Activated naive CD4-positive, alpha-beta T cell treated with anti-CD3 and anti-CD28 coated beads, Interleukin-2, amount 50 U/mL, for 16 hours (primary cell): ENCODE data around the gene SRGAP2B.
"Not testable (repeated sequence)": the region's sequence is repeated elsewhere in the genome, so short reads cannot be mapped to it uniquely, and the experiment has no call there.

Source experiments
- DNase-seq: peaks from one replicate; pipeline ENCODE4 v3.0.0-alpha.2; 2020

The SRGAP2B gene

GRCh38 chr1:144940054-144940453, 155.1 kb downstream of the SRGAP2B start:
- not testable (repeated sequence) for DNase-seq

- DNase-seq: not testable (repeated sequence)
Measured at GRCh38 chr1:144938627-144939026, 156.5 kb downstream of the SRGAP2B start.

- not testable (repeated sequence) for DNase-seq
Measured at GRCh38 chr1:144936186-144936732, 158.9 kb downstream of the SRGAP2B start.

GRCh38 chr1:144935310-144935709, 159.8 kb downstream of the SRGAP2B start:
- not testable (repeated sequence) for DNase-seq

- DNase-seq: not testable (repeated sequence)
Measured at GRCh38 chr1:144933014-144933413, 162.1 kb downstream of the SRGAP2B start.

- not testable (repeated sequence) for DNase-seq
Measured at GRCh38 chr1:144932153-144932552, 163.0 kb downstream of the SRGAP2B start.

- not testable (repeated sequence) for DNase-seq
Measured at GRCh38 chr1:144931553-144931952, 163.6 kb downstream of the SRGAP2B start.

- DNase-seq: not testable (repeated sequence)
Measured at GRCh38 chr1:144930085-144930777, 164.9 kb downstream of the SRGAP2B start.

GRCh38 chr1:144927292-144927691, 167.8 kb downstream of the SRGAP2B start:
- DNase-seq: not testable (repeated sequence)

- not testable (repeated sequence) for DNase-seq
Measured at GRCh38 chr1:144923640-144924039, 171.5 kb downstream of the SRGAP2B start.

- DNase-seq: not testable (repeated sequence)
Measured at GRCh38 chr1:144922785-144923184, 172.3 kb downstream of the SRGAP2B start.

GRCh38 chr1:144919106-144919505, 176.0 kb downstream of the SRGAP2B start:
- not testable (repeated sequence) for DNase-seq

- DNase-seq: not testable (repeated sequence)
Measured at GRCh38 chr1:144918027-144918603, 177.0 kb downstream of the SRGAP2B start.

GRCh38 chr1:144917154-144918026, 177.7 kb downstream of the SRGAP2B start:
- DNase-seq: not testable (repeated sequence)

- not testable (repeated sequence) for DNase-seq
Measured at GRCh38 chr1:144913977-144914734, 181.0 kb downstream of the SRGAP2B start.

GRCh38 chr1:144913458-144913857, 181.7 kb downstream of the SRGAP2B start:
- DNase-seq: not testable (repeated sequence)

- not testable (repeated sequence) for DNase-seq
Measured at GRCh38 chr1:144910729-144911128, 184.4 kb downstream of the SRGAP2B start.

GRCh38 chr1:144900841-144901240, 194.3 kb downstream of the SRGAP2B start:
- DNase-seq: not testable (repeated sequence)

GRCh38 chr1:144894454-144895201, 200.5 kb downstream of the SRGAP2B start:
- not testable (repeated sequence) for DNase-seq

- DNase-seq: not testable (repeated sequence)
Measured at GRCh38 chr1:144893710-144894438, 201.3 kb downstream of the SRGAP2B start.

GRCh38 chr1:144893062-144893461, 202.1 kb downstream of the SRGAP2B start:
- DNase-seq: not testable (repeated sequence)
